IMR-90 (cell line): Measurements from ENCODE around the gene CLDN9.

ENCODE experiments used
- CEBPB ChIP-seq: IDR thresholded peaks from 2 replicates; pipeline ENCODE4 v1.6.1; 2012; ENCODE audit warnings: low read depth, low read length, improper control_type of control experiment
- CHD1 ChIP-seq: IDR thresholded peaks from 2 replicates; pipeline ENCODE4 v1.6.1; 2012; ENCODE audit warnings: low read depth, low read length, improper control_type of control experiment
- CTCF ChIP-seq: conservative IDR thresholded peaks from 2 replicates; pipeline ENCODE4 v1.5.1; 2012; ENCODE audit warnings: mild to moderate bottlenecking, low read depth, low read length, improper control_type of control experiment
- MAFK ChIP-seq: IDR thresholded peaks from 2 replicates; pipeline ENCODE4 v1.6.1; 2012; ENCODE audit warnings: low read depth, low read length, improper control_type of control experiment
- MAZ ChIP-seq: IDR thresholded peaks from 2 replicates; pipeline ENCODE4 v1.6.1; 2012; ENCODE audit warnings: low read depth, mild to moderate bottlenecking, low read length, improper control_type of control experiment, moderate library complexity, borderline replicate concordance
- POLR2A ChIP-seq: IDR thresholded peaks from 2 replicates; pipeline ENCODE4 v1.6.1; 2012; ENCODE audit warnings: mild to moderate bottlenecking, low read depth, low read length
- RFX5 ChIP-seq: IDR thresholded peaks from 2 replicates; pipeline ENCODE4 v1.8.0; 2012; ENCODE audit warnings: low read depth, mild to moderate bottlenecking, low read length, moderate library complexity
- USF2 ChIP-seq: fragments of 150-350 bp; IDR thresholded peaks from 2 replicates; pipeline ENCODE4 v1.6.1; 2017; ENCODE audit warnings: mild to moderate bottlenecking, antibody characterized with exemption, low read length, low read depth

GRCh38 chr16:2977440-2977839 is 35.3 kb upstream of the CLDN9 start:
- no peak for TF ChIP-seq CTCF
- TF ChIP-seq POLR2A, result no peak
- no peak for TF ChIP-seq MAFK
- no peak for TF ChIP-seq RFX5
- TF ChIP-seq CEBPB, result no peak
- TF ChIP-seq CHD1, result no peak
- TF ChIP-seq USF2, result no peak
- no peak for TF ChIP-seq MAZ
